T-cell (primary cell): ENCODE results near the gene GABRA5. TPM values are rescaled to one million over a fixed set of nuclear protein-coding genes. Genes with fewer than 3 reads are reported as not detected.

ENCODE experiments used
- ATAC-seq, 4 experiments: fragments of 200-7000 bp in 3 of 4; fragments of 150-1000 bp in 1 of 4; cut with Tn5 transposase; replicated peaks in 1 of 4; 1 replicate in 3 of 4; 2 replicates in 1 of 4; pipeline ENCODE4 v1.10.0; 2021; ENCODE audit warnings: moderate library complexity in 3 of 4, mild to moderate bottlenecking in 2 of 4, moderate number of reproducible peaks in 1 of 4
- CTCF ChIA-PET, 2 donors: fragments of 300-600 bp; sonication (Branson Sonifier 250); formaldehyde crosslinking; loops; one replicate each; lab custom pipeline; 2022; ENCODE audit warnings: antibody characterized with exemption in 2 of 2; lab: Charles Lee
- POLR2A ChIA-PET, 2 donors: fragments of 300-600 bp; sonication (Branson Sonifier 250); formaldehyde crosslinking; loops; one replicate each; lab custom pipeline; 2022; ENCODE audit warnings: antibody characterized with exemption in 2 of 2; lab: Charles Lee
- DNase-seq, 35 experiments: peaks; one replicate each; pipeline versions ENCODE4 v3.0.0 to v3.0.0-alpha.2; 2013 to 2023
- H3K27ac ChIP-seq: one replicate; pipeline ENCODE4 v1.5.1; 2013; ENCODE audit warnings: low read length
- H3K27me3 ChIP-seq, 2 experiments: replicated peaks in 1 of 2; 1 replicate in 1 of 2; 2 replicates in 1 of 2; pipeline versions ENCODE4 v1.6.1 to v1.7.0; 2013; ENCODE audit warnings: low read length in 1 of 2, mixed read lengths in 1 of 2; ENCODE audit not compliant: control insufficient read depth in 2 of 2, insufficient read depth in 2 of 2; ENCODE audit errors: extremely low read depth in 1 of 2
- H3K36me3 ChIP-seq, 2 donors: 1 replicate in 1 of 2; 2 replicates in 1 of 2; pipeline versions ENCODE4 v1.6.1 to v1.7.0; 2013; ENCODE audit warnings: low read length in 1 of 2; ENCODE audit not compliant: control insufficient read depth in 2 of 2, insufficient read depth in 1 of 2; ENCODE audit errors: extremely low read depth in 1 of 2
- H3K4me1 ChIP-seq, 2 experiments: 1 replicate in 1 of 2; 2 replicates in 1 of 2; pipeline versions ENCODE4 v1.6.1 to v1.7.0; 2013; ENCODE audit warnings: low read length in 2 of 2, mixed read lengths in 1 of 2; ENCODE audit not compliant: insufficient read depth in 2 of 2, control insufficient read depth in 1 of 2; ENCODE audit errors: extremely low read depth in 1 of 2
- H3K4me3 ChIP-seq, 2 donors: 1 replicate in 1 of 2; 2 replicates in 1 of 2; pipeline versions ENCODE4 v1.5.1 to v1.7.0; 2013; ENCODE audit warnings: mild to moderate bottlenecking in 2 of 2, low read length in 1 of 2, moderate library complexity in 1 of 2; ENCODE audit not compliant: control insufficient read depth in 1 of 2; ENCODE audit errors: extremely low read depth in 1 of 2
- H3K9me3 ChIP-seq: 2 replicates; pipeline ENCODE4 v1.7.0; 2013
- H3K27ac Mint-ChIP-seq, 2 donors: one replicate each; pipeline ENCODE4 v1.8.0; 2020 to 2021; ENCODE audit warnings: mild to moderate bottlenecking in 2 of 2, mixed read lengths in 2 of 2
- H3K27me3 Mint-ChIP-seq, 2 donors: one replicate each; pipeline ENCODE4 v1.8.0; 2021 to 2022; ENCODE audit warnings: mixed read lengths in 2 of 2
- H3K36me3 Mint-ChIP-seq: one replicate; pipeline ENCODE4 v1.8.0; 2021; ENCODE audit warnings: mixed read lengths
- H3K4me1 Mint-ChIP-seq, 3 donors: one replicate each; pipeline ENCODE4 v1.8.0; 2020 to 2022; ENCODE audit warnings: mixed read lengths in 3 of 3, mild to moderate bottlenecking in 1 of 3
- H3K4me3 Mint-ChIP-seq, 3 donors: one replicate each; pipeline ENCODE4 v1.8.0; 2020 to 2022; ENCODE audit warnings: mild to moderate bottlenecking in 3 of 3, mixed read lengths in 3 of 3, moderate library complexity in 3 of 3
- H3K9me3 Mint-ChIP-seq, 3 donors: one replicate each; pipeline ENCODE4 v1.8.0; 2020 to 2022; ENCODE audit warnings: mixed read lengths in 3 of 3
- WGBS: methylation state at CpG from one replicate; pipeline ENCODE4 v1.1.5; 2013; ENCODE audit warnings: missing lambda C conversion rate; ENCODE audit not compliant: insufficient coverage; 5-methylcytosine and 5-hydroxymethylcytosine counted together
- total RNA-seq, 35 experiments: library from RNA in 6 of 35; stranded (reverse) in 6 of 35; fragments of 120-200 nt in 1 of 35; gene quantifications; one replicate each; pipeline versions ENCODE4 v1.2.1 to v1.2.4 and lab custom pipeline; 2013 to 2026

Gene GABRA5
- total RNA-seq, 5 donors from 2014 or later (not counting 1 experiment from before 2014, with no cell fraction given), result not detected

GRCh38 chr15:26873846-26874245 is 7.0 kb downstream of the GABRA5 start:
- Histone ChIP-seq H3K4me1 (no peaks in the 10 kb centered on the region), H3K9me3 (no peaks in the 10 kb centered on the region), H3K4me3 (no peak overlapping the region), H3K27me3 (peaks cover 3 to 4% of the 10 kb centered on the region in 2 experiments), H3K27ac (no peak overlapping the region), H3K36me3 (no peaks in the 10 kb centered on the region)
- no peak overlapping the region for H3K27ac Mint-ChIP-seq
- H3K27me3 Mint-ChIP-seq, result peaks cover 6 to 9% of the 10 kb centered on the region in 2 donors
- DNase-seq (no peak), ATAC-seq (no peak)
- H3K9me3 Mint-ChIP-seq, result no peaks in the 10 kb centered on the region
- 69% methylated on average over 7 of the region's 8 CpGs for WGBS
- H3K36me3 Mint-ChIP-seq, result no peaks in the 10 kb centered on the region
- POLR2A ChIA-PET, result no interaction called here
- CTCF ChIA-PET, result no interaction called here
- no peak overlapping the region for H3K4me3 Mint-ChIP-seq
- H3K4me1 Mint-ChIP-seq, result no peaks in the 10 kb centered on the region

GRCh38 chr15:26874774-26875475 is 8.1 kb downstream of the GABRA5 start:
- POLR2A ChIA-PET, result no interaction called here
- Mint-ChIP-seq H3K27me3 (peaks cover 0 to 2% of the 10 kb centered on the region in 2 donors), H3K4me3 (no peak overlapping the region), H3K9me3 (no peaks in the 10 kb centered on the region), H3K27ac (no peak overlapping the region), H3K4me1 (no peaks in the 10 kb centered on the region), H3K36me3 (no peaks in the 10 kb centered on the region)
- Histone ChIP-seq H3K27ac (no peak overlapping the region), H3K27me3 (peaks cover 2 to 3% of the 10 kb centered on the region in 2 experiments), H3K36me3 (no peaks in the 10 kb centered on the region), H3K9me3 (no peaks in the 10 kb centered on the region), H3K4me3 (no peak overlapping the region), H3K4me1 (no peaks in the 10 kb centered on the region)
- CTCF ChIA-PET, result no interaction called here
- DNase-seq (no peak), ATAC-seq (no peak)
- WGBS, result 83% methylated on average over 2 of the region's 6 CpGs

GRCh38 chr15:26875476-26875850 is 8.6 kb downstream of the GABRA5 start:
- Mint-ChIP-seq H3K36me3 (no peaks in the 10 kb centered on the region), H3K9me3 (no peaks in the 10 kb centered on the region), H3K4me1 (no peaks in the 10 kb centered on the region), H3K4me3 (no peak overlapping the region), H3K27ac (no peak overlapping the region), H3K27me3 (peaks cover 0 to 1% of the 10 kb centered on the region in 2 donors)
- no peak for ATAC-seq
- ChIA-PET POLR2A (no interaction called here), CTCF (no interaction called here)
- Histone ChIP-seq H3K27me3 (peaks cover 0 to 3% of the 10 kb centered on the region in 2 experiments), H3K36me3 (no peaks in the 10 kb centered on the region), H3K4me1 (no peaks in the 10 kb centered on the region), H3K9me3 (no peaks in the 10 kb centered on the region), H3K4me3 (no peak overlapping the region), H3K27ac (no peak overlapping the region)
- WGBS, result 80% methylated on average over 8 of the region's 8 CpGs
- no peak for DNase-seq

- ChIA-PET POLR2A (no interaction called here), CTCF (no interaction called here)
- Mint-ChIP-seq H3K27ac (no peak overlapping the region), H3K4me3 (no peak overlapping the region), H3K36me3 (no peaks in the 10 kb centered on the region), H3K4me1 (no peaks in the 10 kb centered on the region), H3K27me3 (no peaks in the 10 kb centered on the region), H3K9me3 (no peaks in the 10 kb centered on the region)
- H3K4me1 ChIP-seq, result no peaks in the 10 kb centered on the region
- H3K9me3 ChIP-seq, result no peaks in the 10 kb centered on the region
- H3K36me3 ChIP-seq, result no peaks in the 10 kb centered on the region
- H3K27ac ChIP-seq, result no peak overlapping the region
- no peak overlapping the region for H3K4me3 ChIP-seq
- H3K27me3 ChIP-seq, result peaks cover 0 to 3% of the 10 kb centered on the region in 2 experiments
- no peak for DNase-seq
- WGBS, result 67% methylated on average over 10 of the region's 10 CpGs
- no peak for ATAC-seq
These were observed 11.0 kb downstream of the GABRA5 start for GRCh38 chr15:26877831-26878230.

- POLR2A ChIA-PET, result no interaction called here
- no peak for ATAC-seq
- no peaks in the 10 kb centered on the region for H3K27me3 Mint-ChIP-seq
- H3K4me1 Mint-ChIP-seq, result no peaks in the 10 kb centered on the region
- no peaks in the 10 kb centered on the region for H3K9me3 Mint-ChIP-seq
- Histone ChIP-seq H3K4me3 (no peak overlapping the region), H3K27ac (no peak overlapping the region), H3K4me1 (no peaks in the 10 kb centered on the region), H3K9me3 (no peaks in the 10 kb centered on the region), H3K36me3 (no peaks in the 10 kb centered on the region), H3K27me3 (peaks cover 0 to 3% of the 10 kb centered on the region in 2 experiments)
- no peak overlapping the region for H3K27ac Mint-ChIP-seq
- no peaks in the 10 kb centered on the region for H3K36me3 Mint-ChIP-seq
- no peak overlapping the region for H3K4me3 Mint-ChIP-seq
- 57% methylated on average over 2 of the region's 2 CpGs for WGBS
- CTCF ChIA-PET, result no interaction called here
- DNase-seq, result no peak
These were observed 12.8 kb downstream of the GABRA5 start for GRCh38 chr15:26879706-26880105.

GRCh38 chr15:26882112-26882511 is 15.2 kb downstream of the GABRA5 start:
- no peak overlapping the region for H3K4me3 ChIP-seq
- POLR2A ChIA-PET, result no interaction called here
- H3K27ac ChIP-seq, result no peak overlapping the region
- H3K4me3 Mint-ChIP-seq, result no peak overlapping the region
- H3K27me3 Mint-ChIP-seq, result no peaks in the 10 kb centered on the region
- no peaks in the 10 kb centered on the region for H3K9me3 Mint-ChIP-seq
- H3K36me3 ChIP-seq, result no peaks in the 10 kb centered on the region
- H3K9me3 ChIP-seq, result no peaks in the 10 kb centered on the region
- 85% methylated on average over 7 of the region's 9 CpGs for WGBS
- H3K27ac Mint-ChIP-seq, result no peak overlapping the region
- H3K4me1 Mint-ChIP-seq, result no peaks in the 10 kb centered on the region
- no peaks in the 10 kb centered on the region for H3K36me3 Mint-ChIP-seq
- no peak for DNase-seq
- H3K4me1 ChIP-seq, result no peaks in the 10 kb centered on the region
- no peak for ATAC-seq
- CTCF ChIA-PET, result no interaction called here
- H3K27me3 ChIP-seq, result no peaks in the 10 kb centered on the region
